GM18861 (cell line): ENCODE results near the gene DMD.
"Not testable (repeated sequence)": the region's sequence is repeated elsewhere in the genome, so short reads cannot be mapped to it uniquely, and the experiment has no call there.

Source experiments
- ATAC-seq: cut with Tn5 transposase; IDR thresholded peaks from one replicate; pipeline ENCODE4 v1.9.1; 2021; ENCODE audit not compliant: unreplicated experiment

DMD gene

GRCh38 chrX:31649201-31649600, 1562.1 kb downstream of the DMD start:
- ATAC-seq: no peak

- no peak for ATAC-seq
Measured at GRCh38 chrX:31633349-31633748, 1578.0 kb downstream of the DMD start.

- ATAC-seq: no peak
Measured at GRCh38 chrX:31629195-31629594, 1582.2 kb downstream of the DMD start.

- no peak for ATAC-seq
Measured at GRCh38 chrX:31609130-31609529, 1602.2 kb downstream of the DMD start.

GRCh38 chrX:31608638-31609037, 1602.7 kb downstream of the DMD start:
- ATAC-seq: no peak

- ATAC-seq: no peak
Measured at GRCh38 chrX:31606771-31607170, 1604.6 kb downstream of the DMD start.

- ATAC-seq: peak; percentile 94
Measured at GRCh38 chrX:31604629-31605221, 1606.6 kb downstream of the DMD start.

GRCh38 chrX:31603411-31604120, 1607.8 kb downstream of the DMD start:
- no peak for ATAC-seq

- ATAC-seq: no peak
Measured at GRCh38 chrX:31600823-31601222, 1610.5 kb downstream of the DMD start.

- ATAC-seq: no peak
Measured at GRCh38 chrX:31593353-31593752, 1618.0 kb downstream of the DMD start.

- no peak for ATAC-seq
Measured at GRCh38 chrX:31591355-31591754, 1620.0 kb downstream of the DMD start.

- ATAC-seq: no peak
Measured at GRCh38 chrX:31590581-31591114, 1620.7 kb downstream of the DMD start.

GRCh38 chrX:31589503-31589902, 1621.8 kb downstream of the DMD start:
- no peak for ATAC-seq

GRCh38 chrX:31588355-31588754, 1623.0 kb downstream of the DMD start:
- ATAC-seq: no peak

- not testable (repeated sequence) for ATAC-seq
Measured at GRCh38 chrX:31583892-31584291, 1627.5 kb downstream of the DMD start.

GRCh38 chrX:31580726-31581125, 1630.6 kb downstream of the DMD start:
- ATAC-seq: no peak

- no peak for ATAC-seq
Measured at GRCh38 chrX:31580227-31580626, 1631.1 kb downstream of the DMD start.

GRCh38 chrX:31572360-31572759, 1639.0 kb downstream of the DMD start:
- no peak for ATAC-seq

GRCh38 chrX:31570658-31571057, 1640.7 kb downstream of the DMD start:
- no peak for ATAC-seq

- no peak for ATAC-seq
Measured at GRCh38 chrX:31563792-31564191, 1647.6 kb downstream of the DMD start.

- ATAC-seq: no peak
Measured at GRCh38 chrX:31555506-31555905, 1655.8 kb downstream of the DMD start.

- no peak for ATAC-seq
Measured at GRCh38 chrX:31551913-31552312, 1659.4 kb downstream of the DMD start.

- no peak for ATAC-seq
Measured at GRCh38 chrX:31550158-31550557, 1661.2 kb downstream of the DMD start.
